ENCODE data around the gene SLC38A7.

The SLC38A7 gene

DNA sequence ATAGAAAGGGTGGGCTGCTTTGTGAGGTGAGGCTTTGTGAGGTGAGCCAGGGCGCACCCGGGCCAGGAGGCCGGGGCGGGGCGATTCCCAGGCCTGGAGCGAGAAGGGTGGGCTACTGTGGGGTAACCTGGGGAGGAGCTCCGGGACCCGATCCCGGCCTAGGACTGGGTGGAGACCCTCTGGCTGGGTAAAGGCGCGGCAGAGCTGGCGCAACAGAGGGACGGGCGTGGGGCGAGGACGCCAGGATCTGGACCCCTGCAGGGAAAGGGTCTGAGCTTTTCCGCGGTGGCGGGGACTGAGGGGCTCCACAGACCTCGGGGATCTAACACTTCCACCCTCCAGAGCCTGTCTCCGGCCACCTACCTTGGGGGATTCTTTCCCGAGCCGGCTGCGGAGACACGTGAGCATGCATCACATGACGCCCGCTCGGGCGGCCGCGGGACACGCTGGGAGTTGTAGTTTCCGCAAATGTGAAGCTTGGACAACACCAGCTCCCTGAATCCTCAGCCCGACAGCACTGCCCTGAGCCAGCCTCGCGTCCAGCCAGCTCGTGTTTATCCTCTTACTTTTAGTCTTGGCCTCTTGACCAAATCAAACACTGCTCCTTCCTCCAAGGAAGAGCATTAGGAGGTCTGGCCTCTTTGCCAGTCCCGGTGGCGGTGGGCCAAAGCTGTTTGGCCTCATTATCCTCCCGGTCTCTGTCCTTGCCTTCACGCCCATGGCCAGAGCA lies at the start of gene SLC38A7:
SLC38A7 (minus strand) TSS at position 417 of the 730 bp plus-strand sequence. CDS start 4,644 bp downstream, outside the sequence.
- Mint-ChIP-seq H3K27me3 (peaks cover 1% of the 10 kb centered on the region), H3K36me3 (ENCODE audit: low read depth) (no peaks in the 10 kb centered on the region), H3K9me3 (no peaks in the 10 kb centered on the region), H3K4me3 (peak within 1 kb of the TSS; percentile 87), H3K27ac (peak within 1 kb of the TSS; percentile 60), H3K4me1 (peaks cover 15% of the 10 kb centered on the region)
- ATAC-seq (peak; percentile 87), DNase-seq (peak; percentile 78)

GRCh38 chr16:58733671-58734458 lies 49.3 kb upstream of the SLC38A7 start, which contains the start of gene GOT2:
GOT2 (minus strand) TSS chr16:58734316; CDS start chr16:58734228, 88 bp downstream.
- peaks cover 24% of the 10 kb centered on the region for H3K36me3 Mint-ChIP-seq (ENCODE audit: low read depth)
- peak; percentile 96 for ATAC-seq
- no peaks in the 10 kb centered on the region for H3K27me3 Mint-ChIP-seq
- peak within 1 kb of the TSS; percentile 99 for H3K27ac Mint-ChIP-seq
- peak; percentile 85 for DNase-seq
- no peaks in the 10 kb centered on the region for H3K9me3 Mint-ChIP-seq
- H3K4me3 Mint-ChIP-seq, result peak within 1 kb of the TSS; percentile 100
- peaks cover 41% of the 10 kb centered on the region for H3K4me1 Mint-ChIP-seq

- no peaks in the 10 kb centered on the region for H3K27me3 Mint-ChIP-seq
- H3K27ac Mint-ChIP-seq, result peak overlapping the region; percentile 90
- H3K4me1 Mint-ChIP-seq, result peaks cover 41% of the 10 kb centered on the region
- ATAC-seq (no peak), DNase-seq (no peak)
- H3K4me3 Mint-ChIP-seq, result peak overlapping the region; percentile 100
- H3K9me3 Mint-ChIP-seq, result no peaks in the 10 kb centered on the region
- H3K36me3 Mint-ChIP-seq (ENCODE audit: low read depth), result peaks cover 25% of the 10 kb centered on the region
Observed at GRCh38 chr16:58733248-58733670, 48.7 kb upstream of the SLC38A7 start.

DNA sequence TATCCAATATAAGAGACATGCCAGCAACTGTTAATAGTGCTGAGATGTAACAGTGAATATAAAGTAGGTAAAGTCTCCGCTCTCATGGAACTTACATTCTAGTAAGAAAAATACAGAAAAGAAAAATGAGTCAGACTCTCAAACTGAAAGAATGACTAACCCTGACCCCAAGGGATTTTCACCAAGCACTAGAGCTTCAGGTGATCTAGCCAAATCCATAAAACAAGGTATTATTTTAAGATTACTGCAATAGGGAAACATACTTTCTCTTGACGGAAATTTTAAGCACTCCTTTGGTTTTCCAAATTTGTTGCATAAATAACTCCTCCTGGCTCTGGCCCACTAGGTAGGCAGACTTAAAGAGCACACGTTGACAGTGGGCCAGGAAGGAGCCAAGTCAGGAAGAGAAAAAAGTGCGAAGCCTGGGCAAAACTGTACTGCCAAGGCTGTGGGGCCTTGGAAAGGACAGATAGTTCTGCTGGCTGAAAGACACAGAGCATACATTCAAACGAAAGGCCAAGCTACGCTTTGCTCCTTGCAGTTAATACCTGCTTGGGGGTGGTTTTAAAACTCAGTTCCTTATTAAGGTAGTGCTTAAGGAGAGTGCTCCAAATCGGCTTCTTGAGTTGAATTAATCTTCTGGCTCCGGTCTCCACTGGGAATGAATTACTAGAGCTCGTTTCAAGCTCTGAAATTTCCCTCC lies 48.1 kb upstream of the SLC38A7 start:
- Mint-ChIP-seq H3K27ac (peak overlapping the region; percentile 90), H3K4me3 (peak overlapping the region; percentile 100), H3K27me3 (no peaks in the 10 kb centered on the region), H3K36me3 (ENCODE audit: low read depth) (peaks cover 28% of the 10 kb centered on the region), H3K4me1 (peaks cover 41% of the 10 kb centered on the region), H3K9me3 (no peaks in the 10 kb centered on the region)
- ATAC-seq, result peak; percentile 71
- no peak for DNase-seq

GRCh38 chr16:58730724-58731370 lies 46.3 kb upstream of the SLC38A7 start:
- no peak overlapping the region for H3K27ac Mint-ChIP-seq

GRCh38 chr16:58727796-58728568 lies 43.4 kb upstream of the SLC38A7 start:
- no peaks in the 10 kb centered on the region for H3K9me3 Mint-ChIP-seq
- H3K36me3 Mint-ChIP-seq (ENCODE audit: low read depth), result peaks cover 28% of the 10 kb centered on the region
- no peak for DNase-seq
- ATAC-seq, result no peak
- H3K27ac Mint-ChIP-seq, result no peak overlapping the region
- H3K4me3 Mint-ChIP-seq, result no peak overlapping the region
- peaks cover 32% of the 10 kb centered on the region for H3K4me1 Mint-ChIP-seq
- no peaks in the 10 kb centered on the region for H3K27me3 Mint-ChIP-seq

More at GRCh38 chr16:58730724-58731370, 46.3 kb upstream of the SLC38A7 start:
- no peak overlapping the region for H3K4me3 Mint-ChIP-seq
- H3K4me1 Mint-ChIP-seq, result peaks cover 41% of the 10 kb centered on the region
- no peaks in the 10 kb centered on the region for H3K27me3 Mint-ChIP-seq
- ATAC-seq, result no peak
- no peak for DNase-seq
- H3K36me3 Mint-ChIP-seq (ENCODE audit: low read depth), result peaks cover 28% of the 10 kb centered on the region
- no peaks in the 10 kb centered on the region for H3K9me3 Mint-ChIP-seq

DNA sequence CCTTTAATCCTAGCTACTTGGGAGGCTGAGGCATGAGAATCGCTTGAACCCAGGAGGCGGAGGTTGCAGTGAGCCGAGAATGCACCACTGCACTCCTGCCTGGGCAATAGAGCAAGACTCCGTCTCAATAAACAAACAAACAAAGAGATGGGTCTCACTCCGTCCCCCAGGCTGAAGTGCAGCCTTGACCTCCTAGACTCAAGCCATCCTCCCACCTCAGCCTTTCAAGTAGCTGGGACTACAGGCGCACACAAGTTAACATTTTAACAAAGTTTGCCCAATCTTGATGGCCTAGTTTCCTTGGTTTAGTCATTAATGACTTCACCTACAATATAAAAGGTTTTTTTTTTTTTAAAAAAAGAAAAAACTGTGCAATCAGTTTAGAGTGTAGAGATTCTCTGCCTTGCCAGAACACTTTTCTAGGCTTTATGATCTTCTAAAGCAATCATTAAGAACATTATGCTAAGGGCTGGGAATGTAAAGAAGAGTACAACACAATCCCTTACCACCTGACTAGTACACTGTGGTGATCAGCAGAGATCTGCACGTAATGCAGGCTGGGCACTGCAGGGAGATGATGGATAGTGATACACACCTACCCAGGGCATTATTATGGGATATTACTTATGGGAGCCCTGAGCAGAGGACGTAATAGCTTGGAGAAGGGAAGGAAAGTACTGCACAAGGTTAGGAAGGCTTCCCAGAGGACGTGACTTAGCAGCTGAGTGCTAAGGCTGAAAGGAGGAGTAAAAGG lies 42.6 kb upstream of the SLC38A7 start:
- H3K4me1 Mint-ChIP-seq, result peaks cover 24% of the 10 kb centered on the region
- H3K9me3 Mint-ChIP-seq, result no peaks in the 10 kb centered on the region
- peaks cover 25% of the 10 kb centered on the region for H3K36me3 Mint-ChIP-seq (ENCODE audit: low read depth)
- no peak overlapping the region for H3K4me3 Mint-ChIP-seq
- no peaks in the 10 kb centered on the region for H3K27me3 Mint-ChIP-seq
- no peak overlapping the region for H3K27ac Mint-ChIP-seq
- DNase-seq (no peak), ATAC-seq (no peak)

- DNase-seq (no peak), ATAC-seq (no peak)
- H3K27me3 Mint-ChIP-seq, result no peaks in the 10 kb centered on the region
- H3K27ac Mint-ChIP-seq, result no peak overlapping the region
- peaks cover 24% of the 10 kb centered on the region for H3K36me3 Mint-ChIP-seq (ENCODE audit: low read depth)
- H3K4me3 Mint-ChIP-seq, result no peak overlapping the region
- H3K9me3 Mint-ChIP-seq, result no peaks in the 10 kb centered on the region
- no peaks in the 10 kb centered on the region for H3K4me1 Mint-ChIP-seq
Observed at GRCh38 chr16:58723109-58723508, 38.5 kb upstream of the SLC38A7 start.

GRCh38 chr16:58717994-58718393 lies 33.4 kb upstream of the SLC38A7 start:
- no peaks in the 10 kb centered on the region for H3K4me1 Mint-ChIP-seq
- peaks cover 55% of the 10 kb centered on the region for H3K36me3 Mint-ChIP-seq (ENCODE audit: low read depth)
- no peak overlapping the region for H3K4me3 Mint-ChIP-seq
- ATAC-seq, result no peak
- H3K27ac Mint-ChIP-seq, result no peak overlapping the region
- H3K27me3 Mint-ChIP-seq, result no peaks in the 10 kb centered on the region
- DNase-seq, result no peak
- no peaks in the 10 kb centered on the region for H3K9me3 Mint-ChIP-seq

GRCh38 chr16:58716468-58716867 lies 31.9 kb upstream of the SLC38A7 start:
- Mint-ChIP-seq H3K27ac (no peak overlapping the region), H3K36me3 (ENCODE audit: low read depth) (peaks cover 64% of the 10 kb centered on the region), H3K9me3 (no peaks in the 10 kb centered on the region), H3K4me1 (no peaks in the 10 kb centered on the region), H3K27me3 (no peaks in the 10 kb centered on the region), H3K4me3 (no peak overlapping the region)
- no peak for DNase-seq
- ATAC-seq, result no peak

- no peaks in the 10 kb centered on the region for H3K9me3 Mint-ChIP-seq
- H3K4me3 Mint-ChIP-seq, result no peak overlapping the region
- DNase-seq (no peak), ATAC-seq (no peak)
- no peak overlapping the region for H3K27ac Mint-ChIP-seq
- no peaks in the 10 kb centered on the region for H3K27me3 Mint-ChIP-seq
- peaks cover 66% of the 10 kb centered on the region for H3K36me3 Mint-ChIP-seq (ENCODE audit: low read depth)
- no peaks in the 10 kb centered on the region for H3K4me1 Mint-ChIP-seq
Observed at GRCh38 chr16:58713742-58714141, 29.2 kb upstream of the SLC38A7 start.

GRCh38 chr16:58709333-58709732 lies 24.8 kb upstream of the SLC38A7 start:
- no peak overlapping the region for H3K27ac Mint-ChIP-seq
- DNase-seq (no peak), ATAC-seq (no peak)
- H3K4me1 Mint-ChIP-seq, result no peaks in the 10 kb centered on the region
- H3K4me3 Mint-ChIP-seq, result no peak overlapping the region
- H3K27me3 Mint-ChIP-seq, result no peaks in the 10 kb centered on the region
- H3K36me3 Mint-ChIP-seq (ENCODE audit: low read depth), result peaks cover 65% of the 10 kb centered on the region
- no peaks in the 10 kb centered on the region for H3K9me3 Mint-ChIP-seq

- no peak overlapping the region for H3K27ac Mint-ChIP-seq
- peak; percentile 33 for ATAC-seq
- peaks cover 2% of the 10 kb centered on the region for H3K36me3 Mint-ChIP-seq (ENCODE audit: low read depth)
- no peak for DNase-seq
- H3K4me1 Mint-ChIP-seq, result peaks cover 3% of the 10 kb centered on the region
- H3K4me3 Mint-ChIP-seq, result no peak overlapping the region
- H3K27me3 Mint-ChIP-seq, result no peaks in the 10 kb centered on the region
- H3K9me3 Mint-ChIP-seq, result no peaks in the 10 kb centered on the region
Observed at GRCh38 chr16:58699151-58699550, 14.6 kb upstream of the SLC38A7 start.
